Occipital lobe (tissue), 2 donors: ENCODE results near the gene ANKRD9. TPM values are rescaled to one million over a fixed set of nuclear protein-coding genes. Genes with fewer than 3 reads are reported as not detected.
"Not testable (repeated sequence)": the region's sequence is repeated elsewhere in the genome, so short reads cannot be mapped to it uniquely, and the experiment has no call there.

Experiments used
- DNase-seq: peaks from one replicate; lab custom pipeline; 2025; lab: John Stamatoyannopoulos, UW
- total RNA-seq: library from RNA; depleted of rRNA; stranded (reverse); fragments of >200 nt; gene quantifications from one replicate; pipeline ENCODE4 v1.2.3, GENCODE V29; 2014

Gene ANKRD9
- 5.9 TPM for total RNA-seq

- DNase-seq: peak; percentile 81
These were observed at the start of gene ANKRD9 for GRCh38 chr14:102509746-102510615. Gene ANKRD9 (minus strand): TSS chr14:102509776. CDS start chr14:102507889, 1,887 bp downstream.

GRCh38 chr14:102558556-102558955 is 49.0 kb upstream of the ANKRD9 start:
- no peak for DNase-seq

- no peak for DNase-seq
These were observed 48.1 kb upstream of the ANKRD9 start for GRCh38 chr14:102557434-102558226.

GRCh38 chr14:102556098-102556677 is 46.6 kb upstream of the ANKRD9 start:
- DNase-seq: no peak

- DNase-seq: no peak
These were observed 45.5 kb upstream of the ANKRD9 start for GRCh38 chr14:102554821-102555819.

- DNase-seq: no peak
These were observed 42.6 kb upstream of the ANKRD9 start for GRCh38 chr14:102551995-102552705.

GRCh38 chr14:102550927-102551401 is 41.4 kb upstream of the ANKRD9 start:
- not testable (repeated sequence) for DNase-seq

- no peak for DNase-seq
These were observed 39.2 kb upstream of the ANKRD9 start for GRCh38 chr14:102548616-102549240.

GRCh38 chr14:102545461-102546265 is 36.1 kb upstream of the ANKRD9 start:
- DNase-seq: no peak

GRCh38 chr14:102544747-102545460 is 35.3 kb upstream of the ANKRD9 start:
- no peak for DNase-seq

GRCh38 chr14:102544046-102544746 is 34.6 kb upstream of the ANKRD9 start:
- no peak for DNase-seq

- DNase-seq: no peak
These were observed 32.2 kb upstream of the ANKRD9 start for GRCh38 chr14:102541771-102542170.

- DNase-seq: not testable (repeated sequence)
These were observed 31.5 kb upstream of the ANKRD9 start for GRCh38 chr14:102541029-102541491.

- DNase-seq: no peak
These were observed 30.9 kb upstream of the ANKRD9 start for GRCh38 chr14:102540315-102541028.

- no peak for DNase-seq
These were observed 30.2 kb upstream of the ANKRD9 start for GRCh38 chr14:102539544-102540314.
